NCI-H526 (cell line): ENCODE data around the gene HYAL3.
"Not testable (repeated sequence)": the region's sequence is repeated elsewhere in the genome, so short reads cannot be mapped to it uniquely, and the experiment has no call there.

Experiments
- DNase-seq, 2 experiments: peaks; one replicate each; lab custom pipeline; 2025; lab: John Stamatoyannopoulos, UW

Gene HYAL3

GRCh38 chr3:50256978-50257890, 42.0 kb downstream of the HYAL3 start:
- DNase-seq = peak in 1 of 2 experiments; percentile 45

- peak in 1 of 2 experiments; percentile 79 for DNase-seq
Observed at GRCh38 chr3:50255251-50255615, 44.0 kb downstream of the HYAL3 start.

- DNase-seq = no peak
Observed at GRCh38 chr3:50254577-50255250, 44.5 kb downstream of the HYAL3 start.

DNA sequence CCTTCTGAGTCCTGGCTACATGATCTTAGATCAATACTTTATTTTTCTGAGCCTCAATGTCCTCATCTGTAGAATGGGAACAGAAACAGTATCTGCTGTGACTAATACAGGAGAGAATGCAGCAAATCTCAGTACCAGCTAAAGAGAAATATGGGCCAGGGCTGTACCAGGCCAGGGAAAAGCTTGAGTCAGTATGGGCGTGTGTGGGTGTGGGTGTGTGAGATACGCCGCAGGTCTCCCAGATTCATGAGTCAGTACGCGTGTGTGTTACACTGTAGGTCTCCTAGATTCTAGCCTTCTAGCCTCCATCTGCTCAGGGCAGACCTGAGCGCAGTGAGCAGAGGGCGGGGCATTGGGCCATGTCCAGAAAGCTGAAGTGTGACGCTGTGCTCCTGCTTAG, 48.0 kb downstream of the HYAL3 start:
- no peak for DNase-seq

DNA sequence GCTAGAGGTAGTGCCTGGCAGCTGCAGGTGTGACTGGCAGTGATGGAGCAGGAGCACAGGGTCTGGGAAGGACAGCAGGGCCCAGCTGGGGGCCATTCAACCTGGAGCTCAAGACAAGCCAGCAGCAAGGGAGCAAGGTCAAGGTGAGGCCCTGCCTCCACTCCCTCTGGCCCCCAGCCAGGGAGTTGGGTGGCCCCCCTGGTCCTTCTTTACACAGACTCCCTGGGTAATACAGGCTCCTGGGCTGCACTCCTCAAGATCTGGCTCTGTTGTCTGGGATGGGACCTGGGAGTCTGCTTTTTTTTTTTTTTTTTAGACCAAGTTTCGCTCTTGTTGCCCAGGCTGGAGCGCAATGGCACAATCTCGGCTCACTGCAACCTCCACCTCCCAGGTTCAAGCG, 48.7 kb downstream of the HYAL3 start:
- DNase-seq = no peak

DNA sequence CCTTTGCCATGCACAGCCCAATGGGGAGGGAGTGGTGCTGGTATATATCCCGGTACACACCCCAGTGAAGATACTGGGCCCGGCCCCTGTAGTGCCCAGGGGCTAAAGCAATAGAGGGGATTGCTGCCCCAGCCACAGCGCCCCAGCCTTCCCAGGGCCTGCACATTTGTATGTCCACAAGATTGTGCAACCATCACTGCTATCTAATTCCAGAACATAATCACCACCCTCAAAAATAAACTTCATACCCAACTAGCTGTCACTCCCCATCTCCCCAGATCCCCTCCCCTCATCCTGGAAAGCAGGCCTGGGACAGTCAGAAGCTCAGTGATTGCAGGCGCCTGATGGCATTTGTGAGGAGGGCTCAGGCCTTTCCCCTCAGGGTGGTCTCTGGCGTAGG, 49.7 kb downstream of the HYAL3 start:
- no peak for DNase-seq

DNA sequence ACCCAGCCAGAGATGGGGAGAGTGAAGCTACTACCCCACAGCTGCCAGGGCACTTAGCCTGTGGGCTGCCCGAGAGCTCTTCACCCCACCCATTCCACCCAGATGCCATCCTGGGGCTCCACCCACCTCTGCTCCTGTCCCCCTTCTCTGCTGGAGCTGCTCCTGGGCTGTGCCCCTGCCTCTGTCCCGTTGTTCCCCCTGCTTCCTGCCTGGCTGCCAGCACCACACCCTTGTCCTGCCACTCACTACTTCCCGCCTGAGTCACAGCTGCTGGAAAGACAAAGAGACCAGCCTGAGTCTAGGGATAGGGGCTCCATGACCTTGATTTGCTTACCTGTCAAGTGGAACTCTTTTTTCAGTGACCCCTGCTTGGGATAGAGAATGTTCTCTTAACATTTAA, 50.8 kb downstream of the HYAL3 start:
- DNase-seq = peak; percentile 79 to 87

- DNase-seq = no peak
Observed at GRCh38 chr3:50246517-50246954, 52.7 kb downstream of the HYAL3 start.

DNA sequence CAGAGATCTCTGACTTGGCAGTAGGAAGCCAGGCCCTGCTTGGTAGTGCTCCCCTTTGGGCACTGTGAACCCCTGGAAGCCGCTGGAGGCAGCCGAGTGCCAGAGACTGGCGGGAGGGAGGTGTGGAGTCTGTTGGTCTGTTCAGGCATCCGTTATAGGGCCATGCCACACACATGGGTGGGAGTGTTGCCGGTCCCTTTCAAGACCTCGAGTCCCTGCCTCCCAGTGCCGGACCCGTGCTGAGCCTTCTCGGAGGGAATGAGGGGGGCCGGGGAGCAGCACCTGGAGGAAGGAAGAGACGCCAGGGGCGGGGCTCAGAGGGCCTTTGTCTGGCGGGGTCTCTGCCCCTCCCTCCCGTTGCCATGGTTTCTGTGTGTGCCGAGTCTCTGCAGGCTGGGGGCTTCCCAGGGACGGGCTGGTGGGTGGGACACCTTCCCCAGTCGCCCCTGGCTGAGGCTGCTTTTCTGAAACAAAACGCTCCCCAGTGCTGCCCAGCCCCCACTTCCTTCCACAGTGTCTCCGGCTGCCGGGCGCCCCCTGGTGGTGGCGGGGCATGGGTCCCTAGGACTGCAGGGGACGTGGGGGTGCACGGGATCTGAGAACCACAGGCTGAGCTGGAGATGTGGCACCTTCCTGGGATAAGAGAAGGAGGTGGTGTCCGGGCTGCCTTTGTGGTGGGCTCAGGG, 53.2 kb downstream of the HYAL3 start:
- DNase-seq = peak; percentile 61 to 89

GRCh38 chr3:50245251-50245745, 53.9 kb downstream of the HYAL3 start:
- DNase-seq = no peak

- DNase-seq = not testable (repeated sequence)
Observed at GRCh38 chr3:50244813-50245212, 54.4 kb downstream of the HYAL3 start.

- no peak for DNase-seq
Observed at GRCh38 chr3:50243543-50243895, 55.7 kb downstream of the HYAL3 start.

- no peak for DNase-seq
Observed at GRCh38 chr3:50242851-50243542, 56.2 kb downstream of the HYAL3 start.
